Transverse colon (tissue), 4 donors: ENCODE results near the gene ZWILCH. TPM values are rescaled to one million over a fixed set of nuclear protein-coding genes. Genes with fewer than 3 reads are reported as not detected.

Experiments
- DNase-seq: peaks from one replicate; pipeline ENCODE4 v3.0.0-alpha.2; 2019
- H3K27ac ChIP-seq, 4 donors: fragments of 200-600 bp; sonication (generic); 2 replicates each; pipeline ENCODE4 v1.5.1; 2016 to 2018; ENCODE audit warnings: inconsistent platforms in 4 of 4
- H3K27me3 ChIP-seq: fragments of 200-600 bp; sonication (generic); 2 replicates; pipeline ENCODE4 v1.5.1; 2017; ENCODE audit warnings: inconsistent platforms
- H3K36me3 ChIP-seq, 4 donors: fragments of 200-600 bp; sonication (generic); 2 replicates each; pipeline ENCODE4 v1.5.1; 2017 to 2019; ENCODE audit warnings: inconsistent platforms in 4 of 4
- H3K4me1 ChIP-seq, 4 donors: fragments of 200-600 bp; sonication (generic); 2 replicates each; pipeline ENCODE4 v1.5.1; 2017 to 2020; ENCODE audit warnings: inconsistent platforms in 4 of 4
- H3K4me3 ChIP-seq, 4 donors: fragments of 200-600 bp; sonication (generic); 1 replicate in 1 of 4; 2 replicates in 3 of 4; pipeline versions ENCODE4 v1.5.1 to v1.6.1; 2017 to 2019; ENCODE audit warnings: inconsistent platforms in 4 of 4
- H3K9me3 ChIP-seq, 2 donors: fragments of 200-600 bp; sonication (generic); 2 replicates each; pipeline ENCODE4 v1.5.1; 2017 to 2019; ENCODE audit warnings: inconsistent platforms in 2 of 2
- CTCF ChIP-seq, 5 experiments: fragments of 200-600 bp in 3 of 5; fragments of 450-650 bp in 2 of 5; sonication (generic) in 3 of 5; IDR thresholded peaks; 1 replicate in 2 of 5; 2 replicates in 3 of 5; pipeline ENCODE4 v1.5.1; 2016 to 2017; ENCODE audit warnings: antibody characterized with exemption in 5 of 5, inconsistent platforms in 3 of 5, mild to moderate bottlenecking in 2 of 5, moderate library complexity in 1 of 5
- EP300 ChIP-seq: sonication (generic); formaldehyde crosslinking; IDR thresholded peaks from one replicate; pipeline ENCODE4 v1.6.1; 2017; ENCODE audit warnings: antibody characterized with exemption, low read depth
- POLR2A ChIP-seq: fragments of 450-650 bp; IDR thresholded peaks from one replicate; pipeline ENCODE4 v1.6.1; 2016; ENCODE audit warnings: antibody characterized with exemption, mild to moderate bottlenecking, moderate library complexity
- POLR2AphosphoS5 ChIP-seq, 3 donors: sonication (generic); formaldehyde crosslinking; IDR thresholded peaks; one replicate each; pipeline ENCODE4 v1.6.1; 2016; ENCODE audit warnings: antibody characterized with exemption in 3 of 3
- WGBS, 2 donors: methylation state at CpG; one replicate each; pipeline ENCODE4 v1.1.5; 2018; ENCODE audit warnings: low coverage in 1 of 2; 5-methylcytosine and 5-hydroxymethylcytosine counted together
- in situ Hi-C, 4 donors: fragments of 200-750 bp; cut with MboI; loops; one replicate each; pipeline versions ENCODE4 v1.15.0 to v1.15.1; 2017; ENCODE audit warnings: low sequenced_read_pairs in 3 of 4, low pct_ligation_motif_present in 1 of 4, low pct_unique_long_range_greater_than_20kb in 1 of 4
- intact Hi-C: fragments of 100-400 bp; cut with DNase I; formaldehyde crosslinking; loops from one replicate; pipeline ENCODE4 v1.15.1; 2023; ENCODE audit warnings: low total_unique reads
- total RNA-seq, 4 donors: library from RNA; depleted of rRNA; stranded (reverse); fragments of >200 nt; gene quantifications; one replicate each; pipeline ENCODE4 v1.1.0, GENCODE V29; 2016

Gene ZWILCH
- total RNA-seq, 4 donors from 2014 or later, result 1.9 to 6.8 (median 4.4) TPM

- H3K4me1 ChIP-seq, result peaks cover 0 to 5% (median 0%) of the 10 kb centered on the region in 4 donors
- TF ChIP-seq EP300 (no peak), CTCF (IDR thresholded peaks at IDR 0.05) (no peak), POLR2AphosphoS5 (IDR thresholded peaks at IDR 0.05) (no peak), POLR2A (no peak)
- H3K36me3 ChIP-seq, result no peaks in the 10 kb centered on the region
- WGBS, 2 donors, result 85% methylated on average over 3 of the region's 3 CpGs; no CpG with 5 or more reads in 1 of the 2 donors
- no peak overlapping the region for H3K27ac ChIP-seq
- H3K4me3 ChIP-seq, result no peak overlapping the region
- no peak for DNase-seq
- H3K9me3 ChIP-seq, result no peaks in the 10 kb centered on the region
- intact Hi-C loops, result no loop called here
- in situ Hi-C loops, result no loop called here
- H3K27me3 ChIP-seq, result no peaks in the 10 kb centered on the region
Observed at GRCh38 chr15:66570327-66570726, 65.2 kb downstream of the ZWILCH start.

GRCh38 chr15:66570842-66571478 lies 65.8 kb downstream of the ZWILCH start:
- H3K9me3 ChIP-seq, result no peaks in the 10 kb centered on the region
- 67 to 77% methylated on average over 3 to 6 of the region's 6 CpGs for WGBS, 2 donors
- TF ChIP-seq EP300 (no peak), POLR2A (no peak), POLR2AphosphoS5 (IDR thresholded peaks at IDR 0.05) (no peak), CTCF (IDR thresholded peaks at IDR 0.05) (no peak)
- intact Hi-C loops (no loop called here), in situ Hi-C loops (no loop called here)
- no peak for DNase-seq
- H3K4me3 ChIP-seq, result no peak overlapping the region
- no peak overlapping the region for H3K27ac ChIP-seq
- peaks cover 0 to 5% (median 0%) of the 10 kb centered on the region in 4 donors for H3K4me1 ChIP-seq
- no peaks in the 10 kb centered on the region for H3K27me3 ChIP-seq
- H3K36me3 ChIP-seq, result no peaks in the 10 kb centered on the region

GRCh38 chr15:66572146-66572545 lies 67.0 kb downstream of the ZWILCH start:
- no peak for DNase-seq
- H3K4me3 ChIP-seq, result no peak overlapping the region
- H3K4me1 ChIP-seq, result peaks cover 0 to 1% (median 0%) of the 10 kb centered on the region in 4 donors
- WGBS, 2 donors, result 81% methylated on average over 4 of the region's 4 CpGs; no CpG with 5 or more reads in 1 of the 2 donors
- no peak for TF ChIP-seq CTCF (IDR thresholded peaks at IDR 0.05)
- TF ChIP-seq EP300, result no peak
- no peak for TF ChIP-seq POLR2A
- TF ChIP-seq POLR2AphosphoS5 (IDR thresholded peaks at IDR 0.05), result no peak
- no peak overlapping the region for H3K27ac ChIP-seq
- intact Hi-C loops, result no loop called here
- no peaks in the 10 kb centered on the region for H3K9me3 ChIP-seq
- in situ Hi-C loops, result no loop called here
- H3K36me3 ChIP-seq, result no peaks in the 10 kb centered on the region
- no peaks in the 10 kb centered on the region for H3K27me3 ChIP-seq

- Histone ChIP-seq H3K27ac (no peak overlapping the region), H3K4me3 (no peak overlapping the region), H3K27me3 (no peaks in the 10 kb centered on the region), H3K9me3 (no peaks in the 10 kb centered on the region), H3K36me3 (no peaks in the 10 kb centered on the region), H3K4me1 (no peaks in the 10 kb centered on the region)
- in situ Hi-C loops (no loop called here), intact Hi-C loops (no loop called here)
- TF ChIP-seq POLR2A (no peak), CTCF (IDR thresholded peaks at IDR 0.05) (no peak), EP300 (no peak), POLR2AphosphoS5 (IDR thresholded peaks at IDR 0.05) (no peak)
- 78 to 79% methylated on average over 3 to 7 of the region's 7 CpGs for WGBS, 2 donors
- DNase-seq, result no peak
Observed at GRCh38 chr15:66573348-66573718, 68.2 kb downstream of the ZWILCH start.
